Measurements from ENCODE around the gene SBF2.

The SBF2 gene

DNA sequence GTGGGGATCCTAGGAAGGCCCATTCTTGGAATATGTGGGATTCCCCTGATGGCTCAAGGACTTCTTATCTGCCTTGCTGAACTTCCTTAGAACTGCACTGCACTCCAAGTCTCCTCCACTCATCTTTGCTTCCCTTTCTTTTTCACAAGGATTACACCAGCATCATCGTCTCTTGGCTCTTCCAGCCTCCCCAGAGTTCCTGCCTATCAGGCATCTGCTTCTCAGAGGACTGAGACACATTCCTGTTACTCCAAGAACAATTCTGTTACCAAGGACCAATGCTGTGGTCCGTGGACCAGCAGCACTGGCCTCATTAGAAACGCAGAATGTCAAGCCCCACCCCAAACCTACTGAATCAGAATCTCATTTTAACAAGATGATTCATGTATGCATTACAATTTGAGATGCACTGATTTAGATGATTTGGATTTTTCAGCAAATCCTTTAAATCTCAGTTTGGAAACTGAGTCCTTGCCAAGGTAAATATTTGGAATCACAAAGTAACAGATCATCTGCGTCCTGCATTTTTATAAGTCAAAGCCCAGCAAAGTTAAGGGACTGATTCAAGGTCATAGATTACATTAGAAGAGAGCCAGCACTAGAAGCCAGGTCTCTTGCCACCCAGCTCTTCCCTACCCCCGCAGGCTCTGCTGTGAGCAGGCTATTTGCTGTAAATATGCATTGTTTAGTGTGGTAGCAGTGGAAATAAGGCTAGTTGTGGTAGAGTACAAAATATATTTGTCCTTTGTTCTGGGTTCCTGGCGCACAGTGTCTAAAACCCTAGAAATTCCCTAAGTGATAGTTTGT, 519.2 kb downstream of the SBF2 start:
- no peak overlapping the region for H3K4me3 ChIP-seq (ENCODE audit: low read depth, low read length)
- no peak for DNase-seq (ENCODE audit: low read depth)
- no peak for TF ChIP-seq MYC (IDR thresholded peaks at IDR 0.05; ENCODE audit: low read depth, low read length)
- TF ChIP-seq POLR2A (IDR thresholded peaks at IDR 0.05; ENCODE audit: extremely low read depth, insufficient read length): no peak
- TF ChIP-seq MAX (IDR thresholded peaks at IDR 0.05; ENCODE audit: low read depth, low read length): no peak
- TF ChIP-seq CTCF (IDR thresholded peaks at IDR 0.05; ENCODE audit: low read depth, low read length): no peak

DNA sequence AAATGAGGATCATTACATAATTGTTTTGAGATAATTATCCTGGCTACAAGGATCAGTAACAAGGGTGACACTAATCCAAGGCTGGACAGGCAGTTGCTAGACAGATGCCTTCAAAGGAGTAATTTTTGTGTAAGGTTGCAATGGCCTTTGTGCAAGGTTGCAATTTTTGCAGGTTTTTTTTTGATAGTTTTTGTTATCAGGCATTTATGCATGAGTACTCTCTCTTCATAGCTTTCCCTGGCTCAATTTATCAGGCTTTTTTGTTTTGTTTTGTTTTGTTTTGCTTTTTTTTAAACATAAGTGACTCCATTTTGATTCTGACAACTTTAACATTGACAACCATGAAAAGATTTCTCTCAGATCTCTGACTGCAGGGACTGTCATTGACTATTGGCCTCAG, 519.9 kb downstream of the SBF2 start:
- DNase-seq (ENCODE audit: low read depth): no peak
- H3K4me3 ChIP-seq (ENCODE audit: low read depth, low read length): no peak overlapping the region

GRCh38 chr11:9773524-9773923, 520.5 kb downstream of the SBF2 start:
- TF ChIP-seq CTCF (IDR thresholded peaks at IDR 0.05; ENCODE audit: low read depth, low read length) (no peak), MAX (IDR thresholded peaks at IDR 0.05; ENCODE audit: low read depth, low read length) (no peak), MYC (IDR thresholded peaks at IDR 0.05; ENCODE audit: low read depth, low read length) (no peak), POLR2A (IDR thresholded peaks at IDR 0.05; ENCODE audit: extremely low read depth, insufficient read length) (no peak)
- no peak overlapping the region for H3K4me3 ChIP-seq (ENCODE audit: low read depth, low read length)
- DNase-seq (ENCODE audit: low read depth): no peak

More for the DNA sequence above, 519.9 kb downstream of the SBF2 start:
- TF ChIP-seq POLR2A (IDR thresholded peaks at IDR 0.05; ENCODE audit: extremely low read depth, insufficient read length) (no peak), MYC (IDR thresholded peaks at IDR 0.05; ENCODE audit: low read depth, low read length) (no peak), MAX (IDR thresholded peaks at IDR 0.05; ENCODE audit: low read depth, low read length) (no peak), CTCF (IDR thresholded peaks at IDR 0.05; ENCODE audit: low read depth, low read length) (no peak)

DNA sequence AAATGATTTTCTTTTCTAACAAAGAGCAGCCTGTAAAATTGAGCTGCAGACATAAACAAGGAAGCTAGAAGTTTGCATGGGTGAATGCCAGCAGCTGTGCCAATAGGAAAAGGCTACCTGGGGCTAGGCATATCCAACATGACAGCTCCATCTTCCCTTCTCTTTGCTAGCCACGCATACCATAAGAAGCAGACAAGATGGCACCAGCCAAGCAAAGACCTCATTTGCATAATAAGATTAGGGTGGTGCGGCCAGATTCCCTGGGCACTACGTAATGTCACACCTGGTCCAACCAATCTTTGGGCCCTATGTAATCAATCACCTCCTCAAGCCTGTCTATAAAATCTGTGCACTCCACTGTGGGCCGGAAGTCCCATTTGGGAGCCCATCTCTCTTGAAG, 521.8 kb downstream of the SBF2 start:
- DNase-seq (ENCODE audit: low read depth): no peak
- TF ChIP-seq POLR2A (IDR thresholded peaks at IDR 0.05; ENCODE audit: extremely low read depth, insufficient read length): no peak
- TF ChIP-seq MAX (IDR thresholded peaks at IDR 0.05; ENCODE audit: low read depth, low read length): no peak
- TF ChIP-seq MYC (IDR thresholded peaks at IDR 0.05; ENCODE audit: low read depth, low read length): no peak
- TF ChIP-seq CTCF (IDR thresholded peaks at IDR 0.05; ENCODE audit: low read depth, low read length): no peak
- H3K4me3 ChIP-seq (ENCODE audit: low read depth, low read length): no peak overlapping the region

DNA sequence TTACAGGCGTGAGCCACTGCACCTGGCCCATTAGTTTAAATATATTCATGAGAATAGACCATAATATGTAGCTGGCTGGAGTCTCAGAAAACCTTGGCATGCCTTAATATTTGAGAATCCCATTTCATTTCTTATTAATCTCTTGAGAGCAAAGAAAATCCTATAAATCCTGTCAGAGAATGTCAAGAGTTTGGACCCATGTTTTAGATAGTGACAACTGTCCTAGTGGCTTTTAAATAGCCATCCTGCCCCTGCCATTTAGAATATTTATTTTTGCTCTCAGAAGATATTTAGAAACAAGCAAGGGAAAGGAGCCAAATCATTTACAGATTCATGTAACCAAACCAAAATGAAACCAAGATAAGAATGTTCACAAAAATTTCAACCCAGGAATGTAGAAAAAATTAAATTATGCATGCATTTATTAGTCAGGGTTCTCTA, 522.9 kb downstream of the SBF2 start:
- no peak for DNase-seq (ENCODE audit: low read depth)
- TF ChIP-seq POLR2A (IDR thresholded peaks at IDR 0.05; ENCODE audit: extremely low read depth, insufficient read length) (no peak), MYC (IDR thresholded peaks at IDR 0.05; ENCODE audit: low read depth, low read length) (no peak), MAX (IDR thresholded peaks at IDR 0.05; ENCODE audit: low read depth, low read length) (no peak), CTCF (IDR thresholded peaks at IDR 0.05; ENCODE audit: low read depth, low read length) (no peak)

More for the DNA sequence above, 522.9 kb downstream of the SBF2 start:
- no peak overlapping the region for H3K4me3 ChIP-seq (ENCODE audit: low read depth, low read length)
